ENCODE data around the gene PPFIBP2. TPM values are rescaled to one million over a fixed set of nuclear protein-coding genes. Genes with fewer than 3 reads are reported as not detected.

Gene PPFIBP2
- total and polyA plus RNA-seq, 2 of the 13 experiments (the other 11 are each of a cell fraction or from before 2014, with no cell fraction given): 15.0 to 52.5 TPM

DNA sequence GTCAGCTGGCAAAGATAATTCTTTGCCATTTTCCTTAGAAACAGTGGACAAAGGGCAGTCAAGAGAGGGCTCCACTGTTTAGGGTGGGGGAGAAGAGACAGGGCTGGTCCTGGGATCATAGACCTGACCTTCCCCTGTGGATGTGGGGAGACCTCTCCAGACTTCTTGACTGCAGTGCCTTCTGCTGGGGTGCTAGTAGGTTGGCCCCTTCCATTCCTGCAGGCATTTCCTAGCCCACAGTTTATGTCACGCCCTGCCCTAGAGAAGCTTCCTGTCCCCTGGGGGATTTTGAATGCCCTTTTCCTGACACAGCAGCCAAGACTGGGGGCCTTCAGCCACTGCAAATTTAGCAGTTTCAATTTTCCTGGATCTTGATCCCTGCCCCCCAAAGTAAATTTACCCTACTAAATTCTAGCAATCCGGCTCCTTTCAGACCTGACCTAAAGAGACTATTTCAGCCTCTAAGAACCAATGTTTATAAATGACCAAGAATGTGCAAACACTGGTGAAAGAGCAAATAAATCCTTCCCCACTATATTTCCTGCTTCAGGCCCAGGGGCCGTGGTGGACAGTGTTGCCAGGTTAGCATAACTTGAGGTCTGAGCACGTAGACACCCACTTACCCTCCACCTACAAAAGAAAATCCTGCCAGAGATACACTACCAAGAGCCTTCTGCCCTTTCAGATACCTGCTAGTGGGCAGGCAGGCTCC is 58.4 kb downstream of the PPFIBP2 start (continued):
- TF ChIP-seq NFIC (IDR thresholded peaks at IDR 0.05; ENCODE audit: low read length): peak; percentile 80; the same call in 1 of the 2 replicates
- no peak for TF ChIP-seq MTF1 (CRISPR knock-in tag; IDR thresholded peaks at IDR 0.05)
- TF ChIP-seq, protein P1, sequence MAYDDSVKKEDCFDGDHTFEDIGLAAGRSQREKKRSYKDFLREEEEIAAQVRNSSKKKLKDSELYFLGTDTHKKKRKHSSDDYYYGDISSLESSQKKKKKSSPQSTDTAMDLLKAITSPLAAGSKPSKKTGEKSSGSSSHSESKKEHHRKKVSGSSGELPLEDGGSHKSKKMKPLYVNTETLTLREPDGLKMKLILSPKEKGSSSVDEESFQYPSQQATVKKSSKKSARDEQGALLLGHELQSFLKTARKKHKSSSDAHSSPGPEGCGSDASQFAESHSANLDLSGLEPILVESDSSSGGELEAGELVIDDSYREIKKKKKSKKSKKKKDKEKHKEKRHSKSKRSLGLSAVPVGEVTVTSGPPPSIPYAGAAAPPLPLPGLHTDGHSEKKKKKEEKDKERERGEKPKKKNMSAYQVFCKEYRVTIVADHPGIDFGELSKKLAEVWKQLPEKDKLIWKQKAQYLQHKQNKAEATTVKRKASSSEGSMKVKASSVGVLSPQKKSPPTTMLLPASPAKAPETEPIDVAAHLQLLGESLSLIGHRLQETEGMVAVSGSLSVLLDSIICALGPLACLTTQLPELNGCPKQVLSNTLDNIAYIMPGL (CRISPR knock-in tag; IDR thresholded peaks at IDR 0.05; ENCODE audit: borderline replicate concordance in 1 of 2, low read depth in 1 of 2): peak in 1 of 2 experiments; percentile 42; a peak in 1 of 4 replicates
- TF ChIP-seq NFIB (CRISPR knock-in tag; IDR thresholded peaks at IDR 0.05; ENCODE audit: borderline replicate concordance): no peak
- no peak for TF ChIP-seq ZFP41 (CRISPR knock-in tag; IDR thresholded peaks at IDR 0.05; ENCODE audit: borderline replicate concordance)
- no peak for TF ChIP-seq ZNF766 (CRISPR knock-in tag; IDR thresholded peaks at IDR 0.05; ENCODE audit: borderline replicate concordance)
- peak; percentile 25; the same call in 1 of the 2 replicates for TF ChIP-seq PHF8 (CRISPR knock-in tag; IDR thresholded peaks at IDR 0.05)
- TF ChIP-seq ZFP36L1 (CRISPR knock-in tag; IDR thresholded peaks at IDR 0.05): no peak
- TF ChIP-seq ZNF747 (CRISPR knock-in tag; IDR thresholded peaks at IDR 0.05; ENCODE audit: borderline replicate concordance): peak; percentile 73; the same call in 1 of the 2 replicates
- TF ChIP-seq ZKSCAN5 (CRISPR knock-in tag; IDR thresholded peaks at IDR 0.05): no peak
- no peak for TF ChIP-seq NR1H2 (CRISPR knock-in tag; IDR thresholded peaks at IDR 0.05; ENCODE audit: borderline replicate concordance, low read depth)
- TF ChIP-seq ZNF510 (CRISPR knock-in tag; IDR thresholded peaks at IDR 0.05; ENCODE audit: low read depth): no peak
- TF ChIP-seq, protein P2, sequence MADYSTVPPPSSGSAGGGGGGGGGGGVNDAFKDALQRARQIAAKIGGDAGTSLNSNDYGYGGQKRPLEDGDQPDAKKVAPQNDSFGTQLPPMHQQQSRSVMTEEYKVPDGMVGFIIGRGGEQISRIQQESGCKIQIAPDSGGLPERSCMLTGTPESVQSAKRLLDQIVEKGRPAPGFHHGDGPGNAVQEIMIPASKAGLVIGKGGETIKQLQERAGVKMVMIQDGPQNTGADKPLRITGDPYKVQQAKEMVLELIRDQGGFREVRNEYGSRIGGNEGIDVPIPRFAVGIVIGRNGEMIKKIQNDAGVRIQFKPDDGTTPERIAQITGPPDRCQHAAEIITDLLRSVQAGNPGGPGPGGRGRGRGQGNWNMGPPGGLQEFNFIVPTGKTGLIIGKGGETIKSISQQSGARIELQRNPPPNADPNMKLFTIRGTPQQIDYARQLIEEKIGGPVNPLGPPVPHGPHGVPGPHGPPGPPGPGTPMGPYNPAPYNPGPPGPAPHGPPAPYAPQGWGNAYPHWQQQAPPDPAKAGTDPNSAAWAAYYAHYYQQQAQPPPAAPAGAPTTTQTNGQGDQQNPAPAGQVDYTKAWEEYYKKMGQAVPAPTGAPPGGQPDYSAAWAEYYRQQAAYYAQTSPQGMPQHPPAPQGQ (CRISPR knock-in tag; IDR thresholded peaks at IDR 0.05; ENCODE audit: borderline replicate concordance): no peak
- TF ChIP-seq, protein P3, sequence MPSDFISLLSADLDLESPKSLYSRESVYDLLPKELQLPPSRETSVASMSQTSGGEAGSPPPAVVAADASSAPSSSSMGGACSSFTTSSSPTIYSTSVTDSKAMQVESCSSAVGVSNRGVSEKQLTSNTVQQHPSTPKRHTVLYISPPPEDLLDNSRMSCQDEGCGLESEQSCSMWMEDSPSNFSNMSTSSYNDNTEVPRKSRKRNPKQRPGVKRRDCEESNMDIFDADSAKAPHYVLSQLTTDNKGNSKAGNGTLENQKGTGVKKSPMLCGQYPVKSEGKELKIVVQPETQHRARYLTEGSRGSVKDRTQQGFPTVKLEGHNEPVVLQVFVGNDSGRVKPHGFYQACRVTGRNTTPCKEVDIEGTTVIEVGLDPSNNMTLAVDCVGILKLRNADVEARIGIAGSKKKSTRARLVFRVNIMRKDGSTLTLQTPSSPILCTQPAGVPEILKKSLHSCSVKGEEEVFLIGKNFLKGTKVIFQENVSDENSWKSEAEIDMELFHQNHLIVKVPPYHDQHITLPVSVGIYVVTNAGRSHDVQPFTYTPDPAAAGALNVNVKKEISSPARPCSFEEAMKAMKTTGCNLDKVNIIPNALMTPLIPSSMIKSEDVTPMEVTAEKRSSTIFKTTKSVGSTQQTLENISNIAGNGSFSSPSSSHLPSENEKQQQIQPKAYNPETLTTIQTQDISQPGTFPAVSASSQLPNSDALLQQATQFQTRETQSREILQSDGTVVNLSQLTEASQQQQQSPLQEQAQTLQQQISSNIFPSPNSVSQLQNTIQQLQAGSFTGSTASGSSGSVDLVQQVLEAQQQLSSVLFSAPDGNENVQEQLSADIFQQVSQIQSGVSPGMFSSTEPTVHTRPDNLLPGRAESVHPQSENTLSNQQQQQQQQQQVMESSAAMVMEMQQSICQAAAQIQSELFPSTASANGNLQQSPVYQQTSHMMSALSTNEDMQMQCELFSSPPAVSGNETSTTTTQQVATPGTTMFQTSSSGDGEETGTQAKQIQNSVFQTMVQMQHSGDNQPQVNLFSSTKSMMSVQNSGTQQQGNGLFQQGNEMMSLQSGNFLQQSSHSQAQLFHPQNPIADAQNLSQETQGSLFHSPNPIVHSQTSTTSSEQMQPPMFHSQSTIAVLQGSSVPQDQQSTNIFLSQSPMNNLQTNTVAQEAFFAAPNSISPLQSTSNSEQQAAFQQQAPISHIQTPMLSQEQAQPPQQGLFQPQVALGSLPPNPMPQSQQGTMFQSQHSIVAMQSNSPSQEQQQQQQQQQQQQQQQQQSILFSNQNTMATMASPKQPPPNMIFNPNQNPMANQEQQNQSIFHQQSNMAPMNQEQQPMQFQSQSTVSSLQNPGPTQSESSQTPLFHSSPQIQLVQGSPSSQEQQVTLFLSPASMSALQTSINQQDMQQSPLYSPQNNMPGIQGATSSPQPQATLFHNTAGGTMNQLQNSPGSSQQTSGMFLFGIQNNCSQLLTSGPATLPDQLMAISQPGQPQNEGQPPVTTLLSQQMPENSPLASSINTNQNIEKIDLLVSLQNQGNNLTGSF (CRISPR knock-in tag; IDR thresholded peaks at IDR 0.05): no peak
- TF ChIP-seq FOXA1 (IDR thresholded peaks at IDR 0.05): no peak
- TF ChIP-seq FOXA1 (CRISPR knock-in tag; IDR thresholded peaks at IDR 0.05): peak; percentile 76
- TF ChIP-seq U2AF2 (IDR thresholded peaks at IDR 0.05; ENCODE audit: low read depth, low read length): no peak
- peak; percentile 56; the same call in 1 of the 2 replicates for TF ChIP-seq YEATS4 (CRISPR knock-in tag; IDR thresholded peaks at IDR 0.05; ENCODE audit: borderline replicate concordance)
- TF ChIP-seq ZNF343 (CRISPR knock-in tag; IDR thresholded peaks at IDR 0.05): no peak
- 0 out of 2 replicates have a peak, but pooled peaks have one; percentile 17 for TF ChIP-seq ZSCAN29 (CRISPR knock-in tag; conservative IDR thresholded peaks at IDR 0.05)
- no peak for TF ChIP-seq EEA1 (CRISPR knock-in tag; IDR thresholded peaks at IDR 0.05; ENCODE audit: borderline replicate concordance)
